Hematopoietic multipotent progenitor cell treated with erythropoietin and hydrocortisone succinate and interleukin-3 and kit ligand, for 15 days (in vitro differentiated cells): Measurements from ENCODE around the gene CDCA8.

Experiments
- DNase-seq: peaks from one replicate; pipeline ENCODE4 v3.0.0-alpha.2; 2015; ENCODE audit warnings: low spot score

The CDCA8 gene

DNA sequence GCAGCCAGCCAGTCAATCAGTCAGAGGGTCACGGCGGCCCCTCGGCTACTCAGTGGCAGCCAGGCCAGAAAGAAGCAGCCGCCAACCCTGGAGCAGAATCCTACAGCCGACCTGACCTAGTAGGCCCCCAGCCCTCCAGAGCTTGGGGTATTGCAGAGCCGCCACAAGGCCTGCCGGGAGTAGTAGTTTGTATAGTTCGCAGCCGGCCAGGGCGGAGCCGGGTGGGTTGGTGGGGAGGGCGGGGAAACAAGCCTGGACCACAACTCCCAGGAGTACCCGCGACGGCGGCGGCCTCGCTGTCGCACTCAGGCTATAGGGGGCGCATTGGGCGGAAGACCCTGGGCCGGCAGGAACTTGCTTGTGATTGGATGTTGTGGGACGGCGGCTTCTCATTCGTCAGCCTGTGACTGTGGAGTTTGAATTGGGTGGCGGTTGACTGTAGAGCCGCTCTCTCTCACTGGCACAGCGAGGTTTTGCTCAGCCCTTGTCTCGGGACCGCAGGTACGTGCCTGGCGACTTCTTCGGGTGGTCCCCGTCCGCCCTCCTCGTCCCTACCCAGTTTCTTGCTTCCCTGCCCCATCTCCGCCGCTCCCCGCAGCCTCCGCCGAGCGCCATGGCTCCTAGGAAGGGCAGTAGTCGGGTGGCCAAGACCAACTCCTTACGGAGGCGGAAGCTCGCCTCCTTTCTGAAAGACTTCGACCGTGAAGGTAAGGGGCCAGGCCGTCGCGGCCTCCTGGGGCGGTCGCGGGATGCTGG is at the start of gene CDCA8:
Gene CDCA8, plus strand, starts transcription at position 439 of the 756 bp plus-strand sequence. Its CDS starts 175 bp downstream, at position 614.
- peak; percentile 96 for DNase-seq

GRCh38 chr1:37647281-37647680 is 45.0 kb upstream of the CDCA8 start:
- DNase-seq, result no peak

GRCh38 chr1:37650173-37650572 is 42.1 kb upstream of the CDCA8 start:
- no peak for DNase-seq

DNA sequence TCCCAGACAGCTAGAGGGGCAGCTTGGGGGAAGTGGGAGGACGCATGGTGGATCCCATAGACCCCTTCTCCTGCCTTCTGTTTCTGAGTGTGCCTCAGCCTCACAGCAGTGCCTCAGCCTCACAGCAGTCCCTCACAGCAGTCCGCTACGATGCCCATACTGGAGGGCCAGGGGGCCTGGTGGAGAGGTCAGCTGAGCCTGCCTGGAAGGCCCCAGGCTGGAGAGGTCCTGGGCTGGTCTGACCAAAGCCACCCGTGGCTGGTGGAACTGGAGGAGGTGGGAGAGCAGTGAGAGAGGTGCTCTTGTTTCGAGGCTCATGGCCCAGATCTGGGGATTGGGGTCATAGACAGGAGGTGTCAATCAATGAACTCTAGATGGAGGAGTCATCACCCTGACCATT is 41.6 kb upstream of the CDCA8 start:
- DNase-seq, result no peak

GRCh38 chr1:37651803-37652202 is 40.5 kb upstream of the CDCA8 start:
- no peak for DNase-seq

DNA sequence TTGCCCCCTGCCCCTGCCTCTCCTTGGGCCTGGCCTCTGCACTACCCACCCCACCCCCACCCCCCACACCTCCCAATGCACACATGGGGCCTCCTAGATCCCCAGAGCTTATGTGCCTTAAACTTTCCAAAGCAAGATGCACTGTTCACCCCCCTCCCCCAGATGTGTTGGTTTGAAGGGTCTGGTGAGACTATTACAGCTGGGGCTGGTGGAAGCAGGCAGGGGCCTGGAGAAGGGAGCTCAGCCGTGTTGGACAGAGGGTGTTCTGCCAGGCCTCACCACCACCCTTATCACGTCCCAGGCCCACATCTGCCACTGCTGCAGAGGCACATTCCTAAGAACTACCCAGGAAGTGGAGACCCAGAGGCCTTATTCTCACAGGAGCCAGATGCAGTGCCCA is 39.3 kb upstream of the CDCA8 start:
- DNase-seq, result no peak

DNA sequence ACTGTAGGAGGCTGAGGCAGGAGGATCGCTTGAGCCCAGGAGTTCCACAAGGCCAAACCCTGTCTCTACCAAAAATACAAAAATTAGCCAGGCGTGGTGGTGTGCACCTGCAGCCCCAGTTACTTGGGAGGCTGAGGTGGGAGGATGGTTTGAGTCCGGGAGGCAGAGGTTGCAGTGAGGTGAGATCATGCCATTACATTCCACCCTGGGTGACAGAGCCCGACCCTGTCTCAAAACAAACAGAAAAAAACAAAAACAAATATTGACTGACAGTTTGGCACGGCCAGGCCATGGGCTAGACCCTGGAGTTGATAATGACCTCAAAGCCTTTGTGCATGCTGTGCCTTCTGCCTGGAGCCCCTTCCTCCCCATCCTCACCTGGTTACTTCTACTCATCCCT is 38.4 kb upstream of the CDCA8 start:
- no peak for DNase-seq

- DNase-seq, result no peak
Measured at GRCh38 chr1:37655274-37655673, 37.0 kb upstream of the CDCA8 start.

DNA sequence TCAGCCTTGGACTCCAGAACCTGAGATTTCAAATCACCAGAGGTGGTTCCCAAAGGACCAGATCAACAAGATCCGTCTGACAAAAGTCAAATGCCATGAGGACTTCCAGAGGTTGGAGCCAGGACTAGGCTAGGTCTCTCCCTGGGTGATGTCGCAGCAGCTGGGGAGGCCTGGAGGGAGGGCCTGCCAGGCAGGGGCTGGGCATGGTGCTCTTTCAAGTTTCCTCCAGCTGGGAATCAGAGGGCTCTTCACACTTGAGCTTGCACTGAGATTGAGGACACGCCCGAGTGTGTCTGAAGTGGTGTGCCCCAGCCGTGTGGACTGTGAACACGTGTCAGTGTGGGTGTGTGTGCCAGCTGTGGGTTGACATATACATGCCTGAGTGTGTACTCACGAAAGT is 36.3 kb upstream of the CDCA8 start:
- DNase-seq, result no peak

DNA sequence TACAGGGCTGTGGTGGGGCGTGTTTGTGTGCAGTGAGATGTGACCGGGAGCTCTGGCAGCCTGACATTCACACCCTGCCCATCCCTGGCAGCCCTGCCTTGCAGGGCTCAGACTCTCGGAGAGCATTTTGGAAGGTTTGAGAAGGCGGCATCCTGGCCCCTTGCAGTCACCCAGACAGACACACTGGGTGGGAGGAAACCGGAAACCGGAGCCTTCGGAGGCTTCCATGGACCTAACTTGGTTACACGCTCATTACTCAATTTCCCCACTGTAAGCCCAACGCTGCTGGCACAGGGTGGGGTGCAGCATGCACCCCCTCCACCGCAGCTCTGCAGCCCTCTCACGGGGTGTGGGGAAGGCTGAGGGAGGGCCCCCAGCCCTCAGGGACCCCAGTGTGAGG is 35.4 kb upstream of the CDCA8 start:
- no peak for DNase-seq

DNA sequence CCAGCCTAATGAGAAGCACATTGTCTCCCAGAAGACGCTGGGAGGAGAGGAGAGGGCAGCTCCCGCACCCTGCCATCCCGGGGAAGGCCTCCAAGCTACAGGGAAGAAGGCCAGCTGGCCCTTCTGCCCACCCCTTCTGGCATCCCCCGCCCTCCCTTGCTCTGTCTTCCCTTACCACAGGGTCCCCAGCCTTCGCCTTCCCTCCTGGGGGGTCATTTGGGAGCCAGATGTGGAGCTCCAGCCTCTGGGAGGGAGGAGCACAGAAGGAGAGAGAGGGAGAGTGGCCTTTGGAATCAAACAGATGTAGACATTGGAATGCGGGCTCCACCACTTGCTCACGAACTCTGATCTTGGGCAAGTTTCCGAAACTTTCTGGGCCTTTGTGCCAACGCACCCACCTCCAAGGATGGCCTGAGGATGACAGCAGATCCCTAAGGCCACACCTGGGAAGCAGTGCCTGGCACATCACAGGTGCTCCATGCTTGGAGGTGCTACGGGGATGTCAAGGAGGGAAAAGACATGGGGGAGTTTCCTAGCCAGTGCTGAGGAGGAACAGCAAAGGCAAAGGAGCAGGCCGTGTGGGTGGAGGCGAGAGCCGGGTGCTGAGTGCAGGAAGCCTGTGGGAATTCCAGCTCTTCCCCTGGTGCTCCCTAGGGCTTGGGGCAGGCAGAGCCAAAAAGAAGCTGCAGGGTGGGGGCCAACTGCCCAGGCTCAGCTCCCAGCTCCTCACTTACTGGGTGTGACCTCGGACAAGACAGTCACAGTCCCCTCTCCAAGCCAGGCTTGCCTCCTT is 34.5 kb upstream of the CDCA8 start:
- no peak for DNase-seq

GRCh38 chr1:37658486-37658885 is 33.8 kb upstream of the CDCA8 start:
- no peak for DNase-seq

GRCh38 chr1:37660664-37661063 is 31.7 kb upstream of the CDCA8 start:
- DNase-seq, result no peak

DNA sequence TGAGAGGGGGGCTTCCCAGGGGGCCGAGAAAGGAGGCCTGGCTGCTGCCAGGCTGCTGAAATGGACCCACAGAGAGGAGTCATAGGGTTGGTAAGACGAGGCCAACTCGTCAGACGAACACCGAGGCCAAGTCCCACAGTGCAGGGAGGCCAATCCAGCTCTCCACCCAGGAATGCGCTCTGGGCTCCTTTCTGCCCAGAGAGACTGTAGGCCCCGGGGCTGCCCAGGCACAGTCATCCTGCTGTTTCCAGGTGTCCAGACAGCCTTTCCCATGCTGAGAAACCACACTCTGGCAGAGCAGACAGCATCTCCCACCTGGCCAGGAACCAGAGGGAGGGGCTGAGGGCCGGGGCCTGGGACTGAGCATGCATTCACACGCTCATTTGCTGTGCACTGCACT is 30.9 kb upstream of the CDCA8 start:
- no peak for DNase-seq

DNA sequence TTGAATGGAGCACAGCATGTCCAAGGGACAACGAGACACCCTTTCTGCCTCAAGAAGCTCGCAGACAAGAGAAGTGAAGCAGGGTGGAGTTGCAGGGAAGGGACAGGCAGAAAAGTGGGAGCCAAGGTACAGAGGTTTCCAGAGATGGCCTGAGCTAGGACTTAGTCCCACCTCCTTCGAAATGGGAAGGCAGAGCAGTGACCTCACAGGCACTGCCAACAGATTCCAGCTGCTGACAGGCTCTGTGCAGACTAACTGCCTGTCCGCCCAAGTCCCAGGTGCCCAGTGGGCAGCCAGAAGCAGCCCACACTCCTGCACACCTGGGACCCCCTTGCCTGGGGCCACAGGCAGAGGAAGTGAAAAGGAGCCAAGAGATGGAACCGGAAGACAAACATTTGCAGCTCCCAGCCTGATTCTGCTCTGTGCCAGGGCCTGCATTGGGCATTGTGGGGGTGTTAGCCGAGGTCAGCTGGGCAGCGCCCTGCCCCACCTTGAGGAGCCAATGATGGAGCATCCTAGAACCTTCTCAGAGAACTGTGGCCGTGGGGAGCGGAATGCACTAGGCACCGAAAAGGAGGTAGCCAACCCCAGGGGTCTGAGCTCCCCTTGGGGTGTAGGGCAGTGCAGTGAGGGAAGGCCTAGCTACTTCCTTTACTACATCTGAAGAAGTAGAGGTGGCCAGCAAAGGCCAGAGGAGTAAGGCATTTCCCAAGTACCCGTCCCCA is 30.1 kb upstream of the CDCA8 start:
- DNase-seq, result no peak

GRCh38 chr1:37663426-37664000 is 28.8 kb upstream of the CDCA8 start:
- DNase-seq, result no peak

- DNase-seq, result no peak
Measured at GRCh38 chr1:37666241-37666867, 26.0 kb upstream of the CDCA8 start.

DNA sequence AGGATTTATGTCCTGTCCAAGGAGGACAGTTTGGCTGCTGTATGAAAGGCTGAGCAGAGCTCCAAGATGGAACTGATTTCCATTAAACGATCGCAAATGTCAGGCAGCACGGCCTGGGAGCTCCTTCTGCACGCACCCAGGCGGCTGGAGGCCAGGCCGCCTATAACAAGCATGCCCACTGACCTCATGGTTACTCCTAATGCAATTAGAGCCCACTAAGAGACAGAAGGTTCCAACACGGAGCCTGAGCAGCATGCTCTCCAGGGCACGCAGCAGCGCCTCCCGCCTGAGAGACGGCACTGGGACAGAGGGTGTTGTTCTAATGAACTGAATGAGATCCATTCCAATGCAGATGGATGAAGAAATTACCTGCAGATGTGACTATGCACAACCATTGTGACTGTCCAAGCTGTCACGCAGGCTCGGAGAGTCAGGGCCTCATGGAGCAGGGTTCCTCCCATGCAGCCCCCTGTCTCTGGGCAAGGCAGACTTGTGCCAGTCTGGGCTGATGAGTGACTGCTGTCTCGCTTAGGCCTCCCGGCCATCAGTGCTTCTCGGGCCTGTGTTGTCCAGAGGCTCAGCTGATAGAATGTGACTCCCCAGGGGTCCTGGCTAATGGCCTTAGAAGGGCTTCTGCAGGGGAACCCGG is 25.2 kb upstream of the CDCA8 start:
- no peak for DNase-seq

GRCh38 chr1:37670133-37670532 is 22.2 kb upstream of the CDCA8 start:
- no peak for DNase-seq

DNA sequence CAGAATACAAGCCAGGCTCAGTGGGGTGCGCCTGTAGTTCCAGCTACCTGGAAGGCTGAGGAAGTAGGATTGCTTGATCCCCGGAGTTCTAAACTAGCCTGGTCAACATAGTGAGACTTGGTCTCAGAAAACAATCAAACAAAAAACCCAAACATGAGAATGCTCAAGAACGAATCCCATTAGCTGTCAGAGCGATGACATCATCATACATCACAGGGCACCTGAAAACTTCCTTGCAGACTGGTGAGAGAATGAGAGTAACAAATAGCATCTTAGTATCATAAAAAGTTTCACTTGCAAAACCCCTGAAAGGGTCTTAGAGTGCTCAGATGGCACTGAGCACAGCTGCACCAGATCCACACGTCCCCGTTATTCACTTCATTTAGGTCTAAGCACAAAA is 21.1 kb upstream of the CDCA8 start:
- no peak for DNase-seq

- no peak for DNase-seq
Measured at GRCh38 chr1:37672136-37672870, 20.0 kb upstream of the CDCA8 start.
